Psoas muscle (tissue), 8 donors: ENCODE data around the gene PDGFC. TPM values are rescaled to one million over a fixed set of nuclear protein-coding genes. Genes with fewer than 3 reads are reported as not detected.
A peak's percentile ranks its signal among the peaks of the same experiment; 100 is the strongest.

Experiments used
- ATAC-seq, 4 donors: fragments of 200-7000 bp; cut with Tn5 transposase; one replicate each; pipeline ENCODE4 v1.9.1; 2020; ENCODE audit warnings: moderate library complexity in 3 of 4, mild to moderate bottlenecking in 2 of 4
- DNase-seq, 2 donors: peaks; one replicate each; pipeline ENCODE4 v3.0.0-alpha.2; 2020
- H3K27ac ChIP-seq: fragments of 200-600 bp; one replicate; pipeline ENCODE4 v1.8.0; 2022
- H3K27me3 ChIP-seq, 3 donors: fragments of 200-600 bp in 1 of 3; one replicate each; pipeline versions ENCODE4 v1.6.1 to v1.8.0; 2013 to 2022; ENCODE audit warnings: low read length in 2 of 3, mild to moderate bottlenecking in 2 of 3, moderate library complexity in 1 of 3; ENCODE audit not compliant: insufficient read depth in 3 of 3
- H3K36me3 ChIP-seq, 2 donors: fragments of 200-600 bp in 1 of 2; one replicate each; pipeline versions ENCODE4 v1.6.1 to v1.8.0; 2013 to 2022; ENCODE audit warnings: low read depth in 1 of 2, mild to moderate bottlenecking in 1 of 2, moderate library complexity in 1 of 2; ENCODE audit not compliant: insufficient read depth in 1 of 2
- H3K4me1 ChIP-seq: fragments of 200-600 bp; one replicate; pipeline ENCODE4 v1.8.0; 2022
- H3K4me3 ChIP-seq: fragments of 200-600 bp; one replicate; pipeline ENCODE4 v1.8.0; 2022; ENCODE audit warnings: mild to moderate bottlenecking
- H3K9me3 ChIP-seq: fragments of 200-600 bp; one replicate; pipeline ENCODE4 v1.8.0; 2022
- WGBS, 3 donors: extraction: QIAGEN DNeasy Blood & Tissue Kit; methylation state at CpG; one replicate each; pipeline versions ENCODE4 v1.1.6 to v1.1.7; 2013; 5-methylcytosine and 5-hydroxymethylcytosine counted together
- intact Hi-C, 2 donors: fragments of 100-400 bp; cut with DNase I; formaldehyde crosslinking; loops; one replicate each; pipeline versions ENCODE4 v1.11.0 to v1.14.2; 2022
- polyA plus RNA-seq, 3 donors: library from polyadenylated mRNA; stranded (reverse); fragments of 200-250 nt; gene quantifications; one replicate each; pipeline ENCODE4 v1.2.3, GENCODE V29; 2013
- total RNA-seq, 4 donors: library from RNA; stranded (reverse); fragmentation: NEBNext Ultra II Directional in 2 of 4; extraction: Animal tissue kit (Norgen Biotek cat#: 25700) in 2 of 4; gene quantifications; one replicate each; pipeline versions ENCODE4 v1.2.1 to v1.2.4, GENCODE V29; 2021 to 2023
- TF ChIP-seq, protein P1 (sequence below): fragments of 200-600 bp; IDR thresholded peaks from one replicate; pipeline ENCODE4 v1.8.0; 2022; ENCODE audit warnings: antibody characterized with exemption
- donor health status: healthy with polysubstance abuse.
- donor health status: DM: no; HTN: no; CAD: no; lungs with moderate emphysema.
- donor health status: Bipolar disorder and iron deficiency.
- donor health status: healthy.
- donor health status: DM: yes; HTN: yes; CAD: no.
- donor health status: DM: no; HTN: no; CAD: no.
- donor health status: DM: no; HTN: no; CAD: no.
- donor health status: DM: yes; HTN: yes; CAD: no.

Gene PDGFC
- total and polyA plus RNA-seq, 7 donors: 2.2 to 19.8 (median 6.3) TPM

GRCh38 chr4:156771171-156771837 lies 200.3 kb downstream of the PDGFC start:
- ATAC-seq (peak; percentile 80 to 92 (median 88)), DNase-seq (no peak)
- H3K27me3 ChIP-seq: no peaks in the 10 kb centered on the region
- no peaks in the 10 kb centered on the region for H3K9me3 ChIP-seq
- intact Hi-C loops: loop anchor here (5.0 to 10.0 kb wide), 2 partner anchors 173 to 201 kb away; partner anchors contain the start of gene PDGFC (in 1 of the 2)
- H3K4me3 ChIP-seq: peak overlapping the region; percentile 50
- H3K4me1 ChIP-seq: peaks cover 64% of the 10 kb centered on the region
- peak overlapping the region; percentile 81 for H3K27ac ChIP-seq
- TF ChIP-seq, protein P1, sequence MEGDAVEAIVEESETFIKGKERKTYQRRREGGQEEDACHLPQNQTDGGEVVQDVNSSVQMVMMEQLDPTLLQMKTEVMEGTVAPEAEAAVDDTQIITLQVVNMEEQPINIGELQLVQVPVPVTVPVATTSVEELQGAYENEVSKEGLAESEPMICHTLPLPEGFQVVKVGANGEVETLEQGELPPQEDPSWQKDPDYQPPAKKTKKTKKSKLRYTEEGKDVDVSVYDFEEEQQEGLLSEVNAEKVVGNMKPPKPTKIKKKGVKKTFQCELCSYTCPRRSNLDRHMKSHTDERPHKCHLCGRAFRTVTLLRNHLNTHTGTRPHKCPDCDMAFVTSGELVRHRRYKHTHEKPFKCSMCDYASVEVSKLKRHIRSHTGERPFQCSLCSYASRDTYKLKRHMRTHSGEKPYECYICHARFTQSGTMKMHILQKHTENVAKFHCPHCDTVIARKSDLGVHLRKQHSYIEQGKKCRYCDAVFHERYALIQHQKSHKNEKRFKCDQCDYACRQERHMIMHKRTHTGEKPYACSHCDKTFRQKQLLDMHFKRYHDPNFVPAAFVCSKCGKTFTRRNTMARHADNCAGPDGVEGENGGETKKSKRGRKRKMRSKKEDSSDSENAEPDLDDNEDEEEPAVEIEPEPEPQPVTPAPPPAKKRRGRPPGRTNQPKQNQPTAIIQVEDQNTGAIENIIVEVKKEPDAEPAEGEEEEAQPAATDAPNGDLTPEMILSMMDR: no peak
- 8 to 20% (median 9%) methylated on average over 6 of the region's 6 CpGs for WGBS, 3 donors
- H3K36me3 ChIP-seq: no peaks in the 10 kb centered on the region

DNA sequence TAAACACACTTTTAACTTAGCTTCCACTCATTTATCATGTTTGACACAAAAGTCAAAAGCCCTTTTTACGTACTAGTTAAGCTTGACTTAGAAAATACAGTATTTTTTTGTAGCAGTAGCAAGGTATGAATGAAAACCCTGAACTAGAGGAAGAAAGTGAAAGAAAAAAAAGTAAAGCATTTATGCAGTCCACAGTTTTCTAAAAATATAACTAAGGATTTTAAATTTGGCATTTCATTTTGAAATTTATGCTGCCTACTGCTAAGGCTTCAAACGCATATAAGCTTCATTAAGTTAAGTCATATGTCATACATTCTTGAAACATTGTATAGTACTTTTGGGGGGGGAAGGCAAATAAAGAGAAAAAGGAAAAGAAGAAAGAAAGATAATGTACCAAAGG lies 201.5 kb downstream of the PDGFC start:
- H3K36me3 ChIP-seq: no peaks in the 10 kb centered on the region
- DNase-seq (no peak), ATAC-seq (no peak)
- 69 to 78% (median 70%) methylated on average over 2 of the region's 2 CpGs for WGBS, 3 donors
- no peak overlapping the region for H3K4me3 ChIP-seq
- H3K27ac ChIP-seq: peak overlapping the region; percentile 81
- intact Hi-C loops: loop anchor here (5.0 to 10.0 kb wide), 2 partner anchors 175 to 202 kb away; partner anchors contain the start of gene PDGFC (in 1 of the 2)
- H3K4me1 ChIP-seq: peaks cover 63% of the 10 kb centered on the region
- TF ChIP-seq, protein P1: no peak
- no peaks in the 10 kb centered on the region for H3K9me3 ChIP-seq
- no peaks in the 10 kb centered on the region for H3K27me3 ChIP-seq

- Histone ChIP-seq H3K4me1 (peaks cover 61% of the 10 kb centered on the region), H3K36me3 (no peaks in the 10 kb centered on the region), H3K27me3 (no peaks in the 10 kb centered on the region), H3K4me3 (peak overlapping the region; percentile 19), H3K27ac (peak overlapping the region; percentile 63), H3K9me3 (no peaks in the 10 kb centered on the region)
- intact Hi-C loops: loop anchor here in 1 of 2 donors (5.0 kb wide), 1 partner anchor 189 kb away; no protein-coding TSS in a partner anchor
- WGBS, 3 donors: 38 to 50% (median 48%) methylated on average over 5 of the region's 5 CpGs
- TF ChIP-seq, protein P1: no peak
- ATAC-seq: peak in 2 of 4 donors; percentile 45 to 47
- no peak for DNase-seq
Observed at GRCh38 chr4:156767911-156768415, 203.6 kb downstream of the PDGFC start.

- Histone ChIP-seq H3K27me3 (no peaks in the 10 kb centered on the region), H3K4me3 (no peak overlapping the region), H3K9me3 (no peaks in the 10 kb centered on the region), H3K4me1 (peaks cover 50% of the 10 kb centered on the region), H3K27ac (no peak overlapping the region), H3K36me3 (no peaks in the 10 kb centered on the region)
- intact Hi-C loops: loop anchor here in 1 of 2 donors (5.0 kb wide), 1 partner anchor 190 kb away; no protein-coding TSS in a partner anchor
- DNase-seq (no peak), ATAC-seq (no peak)
- TF ChIP-seq, protein P1: no peak
- WGBS, 3 donors: 92 to 96% (median 93%) methylated on average over 1 of the region's 1 CpG
Observed at GRCh38 chr4:156766846-156767245, 204.8 kb downstream of the PDGFC start.
